ELR (cell line): ENCODE measurements around the gene NSG1.
"Not testable (repeated sequence)": the region's sequence is repeated elsewhere in the genome, so short reads cannot be mapped to it uniquely, and the experiment has no call there.

ENCODE experiments used
- DNase-seq: peaks from one replicate; pipeline ENCODE4 v3.0.0-alpha.2; 2015; ENCODE audit warnings: low read depth

NSG1 gene

DNA sequence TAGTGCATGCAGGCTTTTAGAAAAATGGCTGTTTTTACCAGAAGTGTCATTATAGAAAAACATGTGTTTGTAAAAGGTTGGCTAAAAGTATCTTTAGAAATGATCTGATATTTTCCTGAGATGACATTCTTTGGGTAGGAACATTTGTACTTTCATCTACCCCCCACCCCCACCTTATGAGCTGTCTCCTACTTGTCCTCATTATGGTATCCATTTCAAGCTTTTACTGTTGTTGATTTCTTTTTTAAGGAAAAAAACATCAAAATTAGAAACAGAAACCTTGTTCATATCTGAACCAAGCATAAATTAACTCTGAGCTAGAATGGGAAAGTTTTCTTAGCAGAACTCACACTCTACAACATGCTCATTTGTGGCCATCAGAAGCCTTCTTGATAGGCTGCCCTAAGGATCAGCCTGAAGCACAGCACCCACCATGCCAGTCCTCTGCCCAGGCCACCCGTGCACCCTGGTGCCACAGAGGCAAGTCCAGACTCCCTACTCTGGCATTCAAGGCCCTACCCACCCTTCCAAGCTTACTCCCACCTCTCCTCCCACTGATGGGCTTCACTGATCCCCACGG, 49.4 kb downstream of the NSG1 start:
- DNase-seq, result no peak

DNA sequence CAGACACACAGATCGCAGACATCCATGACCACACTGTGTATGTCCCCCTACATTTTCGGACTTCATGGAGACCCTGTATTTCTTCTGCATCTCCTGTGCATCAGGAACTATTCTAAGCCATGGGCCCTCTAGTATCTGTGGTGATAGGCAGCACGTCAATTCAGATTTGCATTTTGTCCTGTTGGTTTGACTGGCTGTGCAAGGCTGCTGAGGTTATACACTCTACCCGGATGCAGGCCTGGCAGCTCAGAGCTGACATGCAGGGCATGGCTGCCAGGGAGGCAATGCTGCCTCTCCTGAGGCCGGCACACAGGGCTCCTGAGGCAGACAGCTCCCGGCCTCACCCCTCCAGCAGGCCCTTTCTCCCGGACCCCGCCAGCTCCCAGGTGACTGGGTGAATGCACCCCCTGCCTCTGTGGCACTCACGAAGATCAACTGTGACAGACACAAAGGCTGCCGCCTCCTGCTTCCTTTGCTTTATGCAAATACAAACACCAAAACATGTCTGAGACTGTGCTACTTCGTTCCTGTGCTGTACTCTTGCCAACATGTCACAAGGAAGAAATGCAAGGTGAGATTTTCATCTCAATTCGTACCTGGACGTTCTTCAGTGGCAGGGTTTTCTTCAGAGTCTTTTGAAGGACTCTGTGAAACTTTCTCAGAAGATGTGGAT, 51.0 kb downstream of the NSG1 start:
- DNase-seq, result no peak

DNA sequence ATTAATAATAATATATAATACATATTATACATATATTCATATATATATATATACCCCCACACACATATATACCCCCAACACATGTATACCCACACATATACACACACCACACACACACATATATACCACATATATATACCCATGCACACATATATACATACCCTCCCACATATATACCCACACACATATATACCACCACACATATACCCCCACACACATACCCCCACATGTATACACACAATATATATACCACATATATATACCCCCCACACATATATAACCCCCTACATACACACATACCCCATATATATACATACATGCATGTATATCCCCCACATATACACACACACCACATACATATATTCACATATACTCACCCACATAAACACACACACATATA, 52.0 kb downstream of the NSG1 start:
- DNase-seq, result no peak

DNA sequence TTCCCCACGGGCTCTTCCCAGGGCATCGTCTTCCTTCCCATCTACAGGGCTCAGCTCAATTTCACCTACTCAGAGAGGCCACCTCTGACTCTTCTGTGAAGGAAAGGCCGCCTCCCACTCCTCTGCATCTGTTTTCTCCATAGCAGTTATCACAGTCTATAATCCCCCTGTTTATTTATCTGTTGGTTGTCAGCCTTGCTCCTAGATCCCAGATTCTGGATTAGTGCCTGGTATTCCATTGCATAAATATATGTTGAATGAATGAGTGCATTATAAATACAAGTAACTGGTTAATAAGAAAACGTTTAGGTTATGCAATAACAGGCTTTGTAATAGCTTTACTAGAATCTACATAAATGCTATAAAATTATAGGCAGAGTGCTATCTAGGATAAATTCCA, 52.9 kb downstream of the NSG1 start:
- no peak for DNase-seq

DNA sequence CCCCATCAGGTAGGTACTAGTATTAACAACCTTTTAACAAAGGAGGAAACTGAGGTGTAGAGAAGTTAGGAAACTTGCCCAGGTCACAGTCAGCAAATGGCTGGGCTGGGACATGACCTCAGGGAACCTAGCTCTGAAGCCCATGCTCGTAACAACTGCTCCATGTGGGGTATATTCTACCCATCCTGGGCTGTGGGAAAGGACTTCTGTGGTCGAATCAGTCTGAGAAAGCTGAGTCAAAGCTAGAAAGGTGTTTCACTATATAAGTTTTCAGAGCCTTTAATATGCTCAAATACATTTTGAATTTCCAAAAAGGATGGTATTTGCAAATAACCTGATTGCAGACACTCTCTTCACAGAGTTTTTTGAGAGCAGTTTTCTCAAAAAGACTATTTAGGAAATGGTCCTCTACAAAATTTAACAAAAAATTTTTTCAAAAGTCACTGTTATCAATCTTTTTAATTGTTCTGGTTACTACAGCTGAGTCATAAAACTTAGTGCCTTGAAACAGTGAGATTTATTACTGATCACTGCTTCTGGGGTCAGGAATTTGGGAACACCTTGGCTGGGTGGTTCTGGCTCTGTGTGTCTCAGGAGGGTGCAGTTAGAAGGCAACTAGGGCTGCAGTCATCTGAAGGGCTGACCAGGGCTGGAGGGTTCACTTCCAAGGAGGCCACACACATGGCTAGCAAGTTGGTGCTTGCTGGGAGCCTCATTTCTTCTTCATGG, 53.6 kb downstream of the NSG1 start:
- DNase-seq, result no peak

DNA sequence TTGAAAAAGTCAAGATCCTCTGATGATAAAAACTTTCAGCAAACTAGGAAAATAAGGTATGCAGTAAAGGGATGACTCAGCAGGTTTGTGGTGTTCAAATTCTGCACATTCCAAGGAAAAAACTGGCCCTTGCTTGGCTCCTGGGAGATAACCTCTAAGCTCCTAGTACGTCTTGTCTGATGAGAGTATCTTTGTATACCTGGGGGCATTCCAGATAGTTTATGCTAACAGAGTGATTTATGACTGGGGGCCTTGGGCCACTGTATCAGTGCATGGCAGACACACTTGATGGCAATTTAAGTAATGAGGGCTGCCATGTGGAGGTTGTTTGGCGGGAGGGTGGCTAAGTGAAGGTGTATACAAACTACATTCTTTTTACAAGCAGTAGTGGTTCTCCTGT, 56.9 kb downstream of the NSG1 start:
- peak; percentile 67 for DNase-seq

DNA sequence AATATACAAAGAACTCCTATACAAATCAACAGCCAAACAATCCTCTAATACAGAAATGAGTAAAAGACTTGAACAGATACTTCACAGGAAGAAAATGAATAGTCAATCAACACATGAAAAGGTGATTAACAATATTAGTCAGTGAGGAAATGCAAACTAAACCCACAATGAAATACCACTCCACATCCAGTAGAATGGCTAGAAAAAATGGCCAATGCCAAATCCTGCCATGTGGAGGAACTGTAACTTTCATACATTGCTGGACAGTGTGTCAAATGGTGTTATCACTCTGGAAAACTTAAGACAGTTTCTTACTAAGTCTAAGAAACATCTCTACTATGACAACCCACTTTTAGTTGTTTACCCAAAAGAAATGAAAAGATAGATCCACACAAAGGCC, 59.5 kb downstream of the NSG1 start:
- peak; percentile 14 for DNase-seq

DNA sequence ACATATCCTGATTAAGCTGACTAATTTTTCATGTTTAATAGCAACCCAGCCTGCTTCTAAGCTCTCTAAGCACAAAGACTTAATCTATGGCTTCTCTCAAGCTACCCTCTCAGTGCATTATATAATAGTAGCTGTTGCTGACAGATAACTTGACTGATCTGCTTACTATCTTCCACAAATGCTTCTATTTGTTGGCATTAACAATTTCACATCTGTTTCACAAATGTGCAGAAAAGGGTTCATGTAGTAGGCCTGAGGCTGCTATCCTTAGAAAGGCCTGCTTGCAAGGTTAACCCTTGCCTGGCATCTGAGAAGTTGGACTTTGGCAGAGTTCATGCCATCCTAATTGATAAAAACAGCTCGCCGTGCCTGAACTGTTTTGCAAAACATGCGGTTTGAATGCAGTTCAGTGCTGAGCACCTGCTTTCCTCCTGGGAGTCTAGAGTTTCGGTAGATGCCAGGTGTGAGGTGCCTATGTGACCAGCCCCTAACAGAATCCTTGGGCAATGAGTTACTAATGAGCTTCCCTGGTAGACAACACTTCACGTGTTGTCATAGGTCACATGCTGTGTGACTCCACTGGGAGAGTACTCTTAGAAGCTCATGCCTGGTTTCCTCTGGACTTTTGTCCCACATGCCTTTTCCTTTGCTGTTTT, 68.4 kb downstream of the NSG1 start:
- DNase-seq, result no peak

DNA sequence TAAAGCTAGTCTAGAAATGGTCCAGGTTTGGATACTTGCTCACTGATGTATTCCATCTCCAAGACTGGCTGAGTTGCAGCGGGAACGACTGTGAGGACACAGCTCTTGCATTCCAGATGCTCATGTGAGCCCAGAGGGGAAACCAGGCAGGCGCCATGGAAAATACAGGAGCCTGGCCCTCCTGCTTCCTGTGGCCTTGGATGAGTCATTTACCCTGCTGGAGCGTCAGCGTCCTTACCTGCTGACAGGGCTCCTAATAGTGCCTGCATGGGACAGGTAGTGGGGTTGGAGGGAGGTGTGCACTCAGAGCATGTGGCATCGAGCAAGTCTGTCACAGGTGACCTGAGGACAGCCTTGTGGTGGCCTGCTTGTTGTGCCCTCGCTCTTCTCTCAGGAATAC, 69.4 kb downstream of the NSG1 start:
- peak; percentile 72 for DNase-seq

DNA sequence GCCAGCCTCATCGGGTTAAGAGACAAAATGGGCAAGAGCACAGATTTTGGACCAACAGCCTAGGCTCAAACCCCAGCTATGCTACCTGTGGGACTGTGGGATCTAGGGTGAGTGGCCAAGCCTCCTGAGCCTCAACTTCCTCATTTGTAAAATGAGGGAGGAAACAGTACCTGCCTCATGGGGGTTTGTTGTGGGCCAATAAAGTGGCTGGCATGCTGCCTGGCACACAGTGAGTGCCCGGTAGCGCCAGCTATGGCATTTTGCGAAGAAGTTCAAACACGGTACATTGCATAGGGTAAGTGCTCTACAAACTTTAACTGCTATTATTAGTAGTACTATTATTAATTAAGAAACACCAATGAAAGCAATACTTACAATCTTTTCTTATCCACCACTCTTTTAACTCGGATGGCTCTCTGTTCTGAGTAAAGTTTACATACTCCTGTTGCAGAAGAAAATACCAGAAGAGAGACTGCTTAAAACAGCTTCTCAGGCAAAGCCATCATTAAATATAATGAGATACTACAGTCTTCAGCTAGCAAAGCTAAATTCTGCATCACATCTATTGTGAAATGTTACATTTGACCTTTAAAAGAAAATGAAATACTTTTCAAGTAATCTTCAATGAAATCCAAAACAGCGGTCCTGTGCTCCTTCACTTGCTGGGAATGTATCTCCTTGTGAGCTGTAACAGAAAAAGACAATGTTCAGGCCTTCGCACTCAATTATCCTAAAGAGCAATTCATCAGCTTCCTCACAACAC, 70.1 kb downstream of the NSG1 start:
- DNase-seq, result no peak

DNA sequence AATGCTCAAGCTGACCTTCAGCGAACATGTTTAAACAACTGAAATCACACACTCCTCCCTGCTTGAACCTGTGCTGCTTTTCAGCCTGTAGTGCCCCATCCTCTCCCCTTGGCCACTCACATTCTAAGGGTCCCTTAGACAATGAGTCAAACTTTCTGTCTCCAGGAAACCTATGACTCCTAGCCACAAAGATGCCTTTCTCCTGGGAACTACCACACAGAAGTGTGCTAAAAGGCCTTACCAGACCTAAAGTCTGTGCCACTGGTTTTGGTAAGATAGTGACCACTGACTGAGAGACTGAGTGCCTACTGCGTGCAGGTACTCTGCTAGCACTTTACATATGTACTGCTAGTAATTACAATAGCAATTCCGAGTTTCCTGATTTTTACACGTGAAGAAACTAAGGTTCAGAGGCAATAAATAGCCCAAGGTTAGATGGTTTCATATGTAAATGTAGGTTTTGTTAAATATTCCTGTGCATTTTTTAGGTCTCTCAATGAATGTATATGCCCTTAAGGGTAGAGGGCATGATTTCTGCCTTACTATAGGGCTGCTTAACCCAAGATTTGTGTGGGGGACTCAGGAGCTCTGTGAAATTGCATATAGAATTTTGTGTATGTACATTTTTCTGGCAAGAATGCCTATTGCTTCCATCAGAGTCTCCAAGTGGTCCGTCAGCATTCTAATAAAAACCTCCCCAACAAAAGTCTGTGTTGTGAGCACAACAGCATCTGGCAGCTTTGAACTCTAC, 71.1 kb downstream of the NSG1 start:
- DNase-seq, result peak; percentile 88

DNA sequence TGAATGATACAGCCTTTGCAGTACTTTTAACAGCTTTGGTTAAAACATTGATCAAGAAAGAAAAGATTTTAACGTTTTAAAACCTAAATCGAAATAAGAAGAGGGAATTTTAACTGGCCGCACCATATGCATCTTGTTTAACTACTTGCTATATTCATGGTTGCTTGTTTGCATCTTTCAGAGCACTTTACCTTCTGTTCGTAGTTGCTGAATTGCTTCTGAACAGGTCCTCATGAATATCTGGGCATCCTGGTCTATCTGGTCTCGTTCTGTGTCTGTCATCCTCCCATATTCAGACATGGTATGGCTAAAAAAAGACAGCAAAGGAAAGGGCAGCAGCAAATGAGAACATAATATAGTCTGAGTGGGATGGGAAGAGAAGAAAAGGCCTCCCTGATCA, 72.3 kb downstream of the NSG1 start:
- no peak for DNase-seq

DNA sequence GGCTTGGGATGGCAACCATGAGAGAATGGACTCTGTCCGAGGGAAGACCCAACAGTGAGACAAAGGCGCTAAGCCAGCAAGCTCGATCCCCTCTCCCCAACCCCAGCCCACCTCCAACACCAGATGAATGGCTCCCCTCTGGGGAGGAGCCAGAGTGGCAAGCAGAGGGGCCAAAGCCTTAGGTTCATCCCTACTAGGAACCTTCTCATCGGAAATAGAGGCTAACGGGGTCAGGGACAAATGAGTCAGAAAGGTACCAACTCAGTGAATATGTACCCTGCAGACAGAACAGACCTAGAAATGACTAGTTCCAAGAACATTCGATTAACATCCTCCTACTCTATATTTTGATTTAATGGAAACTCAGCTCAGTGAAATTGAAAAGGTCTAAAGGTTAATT, 73.9 kb downstream of the NSG1 start:
- no peak for DNase-seq

DNA sequence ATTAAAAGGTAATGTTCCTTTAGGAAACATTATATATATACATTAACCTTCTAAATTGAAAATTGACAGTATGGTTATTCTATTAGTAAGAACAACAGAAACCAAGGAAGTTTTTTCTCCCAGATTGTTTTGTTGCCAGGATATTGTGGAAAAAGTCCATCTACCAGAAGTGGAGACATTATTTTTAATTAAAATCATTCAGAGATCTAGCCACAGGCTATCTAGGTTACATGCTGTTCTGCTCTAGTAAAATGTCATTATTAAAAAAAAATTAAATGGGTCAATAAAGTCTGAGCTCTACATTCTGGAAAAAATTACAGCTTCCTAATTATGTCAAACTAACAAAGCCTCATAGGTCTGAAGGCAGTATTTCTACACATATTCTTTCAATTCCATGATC, 74.3 kb downstream of the NSG1 start:
- no peak for DNase-seq

DNA sequence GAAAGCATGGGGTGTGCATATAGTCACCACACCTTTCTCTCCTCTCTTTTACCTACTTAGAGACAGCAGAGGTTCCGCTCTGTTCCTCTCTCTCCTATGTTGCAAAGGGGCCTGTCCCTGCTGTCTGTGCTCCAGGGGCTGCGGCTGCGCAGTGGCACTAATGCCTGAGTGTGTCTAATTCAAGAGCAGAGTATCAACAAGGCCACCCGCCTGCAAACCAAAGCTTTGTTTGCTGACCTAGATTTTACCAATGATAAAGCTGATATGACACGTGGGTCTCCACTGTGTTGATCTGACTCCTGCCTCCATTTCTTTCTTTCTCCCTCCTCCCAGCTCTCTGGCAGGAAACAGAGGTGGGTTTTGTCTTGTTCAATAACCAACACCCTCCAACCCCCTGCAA, 74.9 kb downstream of the NSG1 start:
- no peak for DNase-seq

DNA sequence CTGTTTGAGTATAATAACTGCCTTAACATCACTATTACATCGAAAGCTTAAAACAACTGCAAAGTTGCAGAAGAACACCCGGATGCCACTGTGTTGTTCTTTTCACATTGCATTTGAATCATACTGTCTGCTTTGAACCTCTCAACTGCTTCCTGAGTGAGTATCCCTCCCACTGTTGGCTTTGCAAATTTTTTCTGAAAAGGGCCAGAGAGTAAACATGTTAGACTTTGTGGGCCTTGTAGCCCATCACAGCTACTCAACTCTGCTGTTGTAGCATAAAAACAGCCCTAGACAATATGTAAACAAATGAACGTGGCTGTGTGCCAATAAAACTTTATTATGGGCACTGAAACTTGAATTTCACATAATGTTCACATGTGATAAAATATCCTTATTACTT, 76.1 kb downstream of the NSG1 start:
- no peak for DNase-seq

DNA sequence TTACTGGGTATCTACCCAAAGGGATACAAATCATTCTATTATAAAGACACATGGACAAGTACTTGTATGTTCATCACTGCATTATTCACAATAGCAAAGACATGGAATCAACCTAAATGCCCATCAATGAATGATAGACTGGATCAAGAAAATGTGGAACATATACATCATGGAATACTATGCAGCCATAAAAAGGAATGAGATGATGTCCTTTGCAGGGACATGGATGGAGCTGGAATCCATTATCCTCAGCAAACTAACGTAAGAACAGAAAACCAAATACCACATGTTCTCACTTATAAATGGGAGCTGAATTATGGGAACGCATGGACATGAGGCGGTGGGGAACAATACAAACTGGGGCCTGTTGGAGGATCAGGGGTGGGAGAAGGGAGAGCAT, 78.3 kb downstream of the NSG1 start:
- not testable (repeated sequence) for DNase-seq
